Measurements from ENCODE around the gene PTHLH.

DNA sequence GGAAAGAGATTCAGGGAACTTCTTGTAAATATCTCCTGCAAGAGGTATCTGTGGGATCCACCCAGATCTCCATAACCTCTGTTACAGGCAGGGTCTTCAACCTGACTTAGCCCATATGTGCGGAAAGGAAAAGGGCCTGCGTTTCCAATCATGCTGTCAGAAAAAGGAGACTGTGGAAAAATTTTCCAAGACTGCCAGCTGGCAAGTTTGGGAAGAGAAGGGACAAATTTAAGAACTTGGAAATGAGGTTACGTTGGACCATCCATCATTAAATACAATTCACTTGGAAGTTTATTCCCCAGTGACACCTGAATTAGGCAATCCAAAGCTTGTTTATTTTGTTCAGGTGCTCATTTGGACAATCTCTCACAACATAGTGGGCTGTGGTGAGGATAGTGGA lies 13.9 kb downstream of the PTHLH start:
- TF ChIP-seq CTCF (IDR thresholded peaks at IDR 0.05) = no peak
- no peak for TF ChIP-seq POLR2AphosphoS5 (IDR thresholded peaks at IDR 0.05)

Data from sigmoid colon (tissue), 4 donors.